Liver (tissue), 3 donors: ENCODE measurements around the gene TESK2.

Source experiments
- ATF3 ChIP-seq: IDR thresholded peaks from 2 replicates; pipeline ENCODE4 v1.6.1; 2016; ENCODE audit warnings: antibody characterized with exemption
- CTCF ChIP-seq: fragments of 150-350 bp; IDR thresholded peaks from 2 replicates; pipeline ENCODE4 v1.5.1; 2017; ENCODE audit warnings: improper control_type of control experiment, low read depth, low read length; ENCODE audit not compliant: missing input control
- YY1 ChIP-seq: IDR thresholded peaks from 2 replicates; pipeline ENCODE4 v1.6.1; 2016; ENCODE audit warnings: antibody characterized with exemption, mild to moderate bottlenecking
- donor health status: healthy.
- donor health status: healthy.

GRCh38 chr1:45526135-45526644 lies 35.2 kb upstream of the TESK2 start:
- TF ChIP-seq CTCF (no peak), YY1 (peak; percentile 18), ATF3 (no peak)
